K562 (cell line): Measurements from ENCODE around the gene COX11. TPM values are rescaled to one million over a fixed set of nuclear protein-coding genes. Genes with fewer than 3 reads are reported as not detected.

ENCODE experiments used
- ATAC-seq: fragments of 200-7000 bp; cut with Tn5 transposase; 3 replicates; pipeline ENCODE4 v1.9.1; 2020; ENCODE audit warnings: moderate library complexity
- BruUV-seq: library from RNA; stranded (reverse); fragments of 400-500 nt; replicated peaks from 2 replicates; lab custom pipeline; 2021; lab: Mats Ljungman, UMichigan
- CTCF ChIA-PET: fragments of 300-600 bp; formaldehyde crosslinking; extraction: SDS; loops from one replicate; lab custom pipeline; 2021; ENCODE audit warnings: low intra/inter-chr PET ratio; lab: Yijun Ruan, JAX
- POLR2A ChIA-PET: fragments of 300-600, 350-650 bp; sonication (Branson Sonifier 250); formaldehyde crosslinking; extraction: SDS; loops from one replicate; lab custom pipeline; 2021; ENCODE audit warnings: antibody characterized with exemption, inconsistent platforms; lab: Yijun Ruan, JAX
- DNase-seq, 4 experiments: peaks; one replicate each; pipeline versions ENCODE4 v3.0.0 to v3.0.0-alpha.2; 2011 to 2018; ENCODE audit warnings: low spot score in 3 of 4, mixed read lengths in 3 of 4; ENCODE audit errors: extremely low read depth in 1 of 4
- FAIRE-seq: peaks from 2 replicates; lab custom pipeline; 2011; peaks lifted over from hg19 to GRCh38; lab: Jason Lieb, UNC
- H2AFZ ChIP-seq: 2 replicates; pipeline ENCODE4 v1.6.0; 2011; ENCODE audit warnings: low read depth, low read length, control low read depth, inconsistent platforms
- H3K27ac ChIP-seq: fragments of 200-600 bp; 3 replicates; pipeline ENCODE4 v1.8.0; 2011; ENCODE audit warnings: low read depth, mild to moderate bottlenecking, control low read depth, inconsistent platforms, low read length, moderate library complexity, mixed read lengths; ENCODE audit errors: extremely low read depth
- H3K27me3 ChIP-seq, 2 experiments: fragments of 300-600 bp in 1 of 2; 2 replicates in 1 of 2; 3 replicates in 1 of 2; pipeline versions ENCODE4 v1.6.0 to v1.8.0; 2011; ENCODE audit warnings: inconsistent platforms in 2 of 2, low read length in 2 of 2, mild to moderate bottlenecking in 1 of 2, mixed read lengths in 1 of 2, moderate library complexity in 1 of 2; ENCODE audit not compliant: control insufficient read depth in 2 of 2, insufficient read depth in 2 of 2
- H3K36me3 ChIP-seq: fragments of 300-600 bp; 3 replicates; pipeline ENCODE4 v1.8.0; 2011; ENCODE audit warnings: mild to moderate bottlenecking, low read length, inconsistent platforms; ENCODE audit not compliant: control insufficient read depth, insufficient read depth
- H3K4me1 ChIP-seq, 2 experiments: fragments of 200-600 bp in 1 of 2; replicated peaks in 1 of 2; 2 replicates in 1 of 2; 3 replicates in 1 of 2; pipeline versions ENCODE4 v1.5.1 to v1.8.0; 2011; ENCODE audit warnings: inconsistent platforms in 2 of 2, low read length in 2 of 2, mild to moderate bottlenecking in 1 of 2, mixed read lengths in 1 of 2, moderate library complexity in 1 of 2; ENCODE audit not compliant: control insufficient read depth in 2 of 2, insufficient read depth in 2 of 2
- H3K4me2 ChIP-seq: 2 replicates; pipeline ENCODE4 v1.6.1; 2011; ENCODE audit warnings: low read length, control low read depth, inconsistent platforms, mixed read lengths; ENCODE audit not compliant: insufficient read depth
- H3K4me3 ChIP-seq: fragments of 200-600 bp; sonication (generic), shearing (Covaris generic); 2 replicates; pipeline ENCODE4 v1.5.1; 2016; ENCODE audit warnings: control low read depth, inconsistent platforms
- H3K79me2 ChIP-seq: fragments of 200-600 bp; 3 replicates; pipeline ENCODE4 v1.8.0; 2011; ENCODE audit warnings: low read length, inconsistent platforms; ENCODE audit not compliant: control insufficient read depth, insufficient read depth
- H3K9ac ChIP-seq, 2 experiments: 2 replicates each; pipeline versions ENCODE4 v1.6.0 to v1.6.1; 2011; ENCODE audit warnings: low read depth in 2 of 2, low read length in 2 of 2, control low read depth in 1 of 2, inconsistent platforms in 1 of 2, mild to moderate bottlenecking in 1 of 2, mixed read lengths in 1 of 2; ENCODE audit not compliant: insufficient read depth in 1 of 2
- H3K9me1 ChIP-seq: one replicate; pipeline ENCODE4 v1.6.0; 2011; ENCODE audit warnings: inconsistent platforms, mild to moderate bottlenecking, low read length, moderate library complexity; ENCODE audit not compliant: control insufficient read depth, insufficient read depth
- H3K9me3 ChIP-seq: replicated peaks from 2 replicates; pipeline ENCODE4 v1.5.1; 2011; ENCODE audit warnings: low read depth, low read length, inconsistent platforms; ENCODE audit not compliant: control insufficient read depth, insufficient read depth
- H4K20me1 ChIP-seq: replicated peaks from 2 replicates; pipeline ENCODE4 v1.6.1; 2011; ENCODE audit warnings: low read length, inconsistent platforms, mixed read lengths; ENCODE audit not compliant: control insufficient read depth, insufficient read depth
- BRD9 ChIP-seq: fragments of 450-650 bp; IDR thresholded peaks from 2 replicates; pipeline ENCODE4 v1.6.1; 2018; ENCODE audit warnings: low read depth; ENCODE audit not compliant: partially characterized antibody
- CBX2 ChIP-seq: fragments of 200-600 bp; sonication (generic); IDR thresholded peaks from one replicate; pipeline ENCODE4 v1.6.1; 2012; ENCODE audit warnings: mild to moderate bottlenecking, low read length, inconsistent platforms; ENCODE audit not compliant: insufficient read depth, poor library complexity, severe bottlenecking
- ELF1 ChIP-seq: fragments of 200-800 bp; sonication (Bioruptor generic); IDR thresholded peaks from 2 replicates; pipeline ENCODE4 v1.6.1; 2016; ENCODE audit warnings: missing genetic modification characterization, missing compliant biosample characterization
- ETV6 ChIP-seq, 3 experiments: fragments of 150-350 bp in 1 of 3; sonication (generic) in 1 of 3; formaldehyde crosslinking in 1 of 3; IDR thresholded peaks; 2 replicates each; pipeline versions ENCODE4 v1.6.1 to v1.8.0; 2014 to 2022; ENCODE audit warnings: borderline replicate concordance in 2 of 3, low read depth in 2 of 3, antibody characterized with exemption in 1 of 3, low read length in 1 of 3, mild to moderate bottlenecking in 1 of 3, missing genetic modification reagents in 1 of 3
- KDM5B ChIP-seq: fragments of 200-600 bp; sonication (generic); IDR thresholded peaks from 2 replicates; pipeline ENCODE4 v1.6.1; 2012; ENCODE audit warnings: low read depth, mild to moderate bottlenecking, moderate library complexity, low read length, control low read depth, inconsistent platforms; ENCODE audit not compliant: insufficient replicate concordance
- XRCC5 ChIP-seq: fragments of 200-400 bp; formaldehyde crosslinking; IDR thresholded peaks from 2 replicates; pipeline ENCODE4 v1.6.1; 2017; ENCODE audit warnings: low read depth, mild to moderate bottlenecking, low read length
- ZNF407 ChIP-seq: fragments of 450-650 bp; IDR thresholded peaks from 2 replicates; pipeline ENCODE4 v1.6.1; 2016; ENCODE audit warnings: low read depth
- ZNF589 ChIP-seq: fragments of 200-800 bp; sonication (Bioruptor generic); IDR thresholded peaks from 2 replicates; pipeline ENCODE4 v1.6.1; 2016; ENCODE audit warnings: low read depth, missing genetic modification characterization, missing compliant biosample characterization
- WGBS: fragments of 100-300 bp; shearing (Covaris generic); methylation state at CpG from one replicate; pipeline ENCODE4 v1.1.6; 2016; ENCODE audit warnings: low coverage, mixed read lengths; ENCODE audit not compliant: insufficient coverage; ENCODE audit errors: missing lambda C conversion rate; 5-methylcytosine and 5-hydroxymethylcytosine counted together
- in situ Hi-C: fragments of 300-500 bp; cut with MboI; formaldehyde crosslinking; loops from 4 replicates; pipeline ENCODE4 v1.15.0; 2018; ENCODE audit warnings: inconsistent platforms, mixed read lengths
- intact Hi-C: fragments of 100-400 bp; cut with micrococcal nuclease; formaldehyde crosslinking; loops from 2 replicates; pipeline ENCODE4 v1.14.2; 2022
- polyA plus RNA-seq, 8 experiments: library from polyadenylated mRNA; depleted of rRNA in 4 of 8; stranded (reverse) in 5 of 8; unstranded in 3 of 8; fragments of >200 nt; fragmentation: Nextera tagmentation in 2 of 8; fragmentation: Illumina TruSeq in 1 of 8; extraction: Ambion mirVana in 2 of 8; extraction: Trizol in 1 of 8; gene quantifications; 2 replicates each; pipeline versions ENCODE4 v1.2.1 to v1.2.3, GENCODE V29; 2011 to 2014; ENCODE audit warnings: inconsistent platforms in 1 of 8, missing spikeins in 1 of 8
- total RNA-seq, 7 experiments: library from RNA; depleted of rRNA in 6 of 7; stranded (reverse); fragments of >200 nt in 6 of 7; fragmentation: Illumina TruSeq in 2 of 7; extraction: Trizol in 2 of 7; gene quantifications; 2 replicates each; pipeline versions ENCODE4 v1.2.1 to v1.2.3, GENCODE V29; 2011 to 2021; ENCODE audit warnings: low replicate concordance in 1 of 7

COX11 gene
- total and polyA plus RNA-seq, 9 of the 15 experiments (the other 6 are each of a cell fraction or from before 2014, with no cell fraction given) = 18.5 to 112 (median 30.7) TPM

- TF ChIP-seq ZNF407 = no peak
Measured at GRCh38 chr17:54941285-54941684, 27.2 kb downstream of the COX11 start (continued).

GRCh38 chr17:54937426-54937825 lies 31.0 kb downstream of the COX11 start:
- POLR2A ChIA-PET = no interaction called here

More at GRCh38 chr17:54937426-54937825, 31.0 kb downstream of the COX11 start:
- CTCF ChIA-PET = no interaction called here
- intact Hi-C loops (no loop called here), in situ Hi-C loops (no loop called here)
- Histone ChIP-seq H3K4me3 (no peak overlapping the region), H3K9me3 (no peaks in the 10 kb centered on the region), H3K36me3 (peaks cover 41% of the 10 kb centered on the region; the same call in 2 of the 3 replicates), H3K9me1 (no peaks in the 10 kb centered on the region), H3K27ac (no peak overlapping the region), H3K4me2 (no peak overlapping the region), H3K4me1 (no peaks in the 10 kb centered on the region), H2AFZ (no peak overlapping the region), H4K20me1 (no peaks in the 10 kb centered on the region), H3K9ac (no peak overlapping the region), H3K79me2 (no peaks in the 10 kb centered on the region), H3K27me3 (no peaks in the 10 kb centered on the region)
- TF ChIP-seq XRCC5 = no peak
- TF ChIP-seq BRD9 = no peak
- TF ChIP-seq KDM5B = no peak
- TF ChIP-seq CBX2 = no peak
- no peak for TF ChIP-seq ZNF589
- no peak for TF ChIP-seq ETV6 (IDR thresholded peaks at IDR 0.05; ENCODE audit: borderline replicate concordance in 1 of 2, low read depth in 2 of 2, low read length in 1 of 2)
- no peak for TF ChIP-seq ETV6 (CRISPR knock-in tag; IDR thresholded peaks at IDR 0.05; ENCODE audit: borderline replicate concordance)
- TF ChIP-seq ELF1 (tag) = no peak
- BruUV-seq = no TSS peak
- no peak for DNase-seq
- no peak for FAIRE-seq
- 100% methylated on average over 1 of the region's 1 CpG for WGBS
- no peak for ATAC-seq
